Activated naive CD4-positive, alpha-beta T cell treated with anti-CD3 and anti-CD28 coated beads, Interleukin-2, amount 50 U/mL, for 16 hours (primary cell): Measurements from ENCODE around the gene PRSS12.
"Not testable (repeated sequence)": the region's sequence is repeated elsewhere in the genome, so short reads cannot be mapped to it uniquely, and the experiment has no call there.

Experiments
- DNase-seq: peaks from one replicate; pipeline ENCODE4 v3.0.0-alpha.2; 2020

PRSS12 gene

DNA sequence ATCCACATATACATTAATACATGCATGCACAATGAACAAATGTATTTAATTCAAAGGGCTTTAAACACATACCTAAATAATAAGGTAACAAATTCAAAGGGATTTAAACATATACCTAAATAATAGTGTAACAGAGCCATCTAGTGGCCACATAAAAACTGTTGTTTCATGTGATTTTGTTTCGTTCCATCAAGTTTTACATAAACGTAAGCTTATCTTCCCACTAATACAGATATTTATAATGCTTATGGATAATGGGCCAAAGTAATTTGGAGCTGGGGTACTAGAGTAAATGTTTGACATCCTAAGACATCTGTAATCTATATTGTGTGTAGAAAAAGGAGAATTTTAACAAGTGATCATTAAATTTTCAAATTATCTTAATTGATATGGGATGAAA lies 82.3 kb downstream of the PRSS12 start:
- DNase-seq = no peak

DNA sequence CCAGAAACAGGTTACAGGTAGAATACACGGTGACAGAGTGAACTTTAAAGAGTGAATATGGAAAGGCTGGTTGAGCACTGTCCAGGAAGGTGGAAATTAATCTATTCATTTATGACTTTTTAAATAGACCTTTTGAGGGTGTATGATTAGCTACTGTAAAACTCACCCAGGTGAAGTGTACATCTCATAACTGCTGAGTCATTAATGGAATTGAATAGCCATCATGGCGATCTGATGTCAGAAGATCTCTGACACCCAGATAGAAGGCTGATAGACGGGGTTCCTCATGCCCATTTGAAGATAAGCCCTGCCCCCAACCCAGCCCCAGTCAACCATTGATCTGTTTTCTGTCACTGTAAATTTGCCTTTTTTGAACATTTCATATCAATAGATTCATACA lies 84.0 kb downstream of the PRSS12 start:
- DNase-seq = no peak

DNA sequence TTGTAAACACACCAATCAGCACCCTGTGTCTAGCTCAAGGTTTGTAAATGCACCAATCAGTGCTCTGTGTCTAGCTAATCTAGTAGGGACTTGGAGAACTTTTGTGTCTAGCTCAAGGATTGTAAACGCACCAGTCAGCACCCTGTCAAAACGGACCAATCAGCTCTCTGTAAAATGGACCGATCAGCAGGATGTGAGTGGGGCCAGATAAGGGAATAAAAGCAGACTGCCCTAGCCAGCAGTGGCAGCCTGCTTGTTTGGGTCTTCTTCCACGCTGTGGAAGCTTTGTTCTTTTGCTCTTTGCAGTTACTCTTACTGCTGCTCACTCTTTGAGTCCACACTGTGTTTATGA lies 86.7 kb downstream of the PRSS12 start:
- DNase-seq = not testable (repeated sequence)

DNA sequence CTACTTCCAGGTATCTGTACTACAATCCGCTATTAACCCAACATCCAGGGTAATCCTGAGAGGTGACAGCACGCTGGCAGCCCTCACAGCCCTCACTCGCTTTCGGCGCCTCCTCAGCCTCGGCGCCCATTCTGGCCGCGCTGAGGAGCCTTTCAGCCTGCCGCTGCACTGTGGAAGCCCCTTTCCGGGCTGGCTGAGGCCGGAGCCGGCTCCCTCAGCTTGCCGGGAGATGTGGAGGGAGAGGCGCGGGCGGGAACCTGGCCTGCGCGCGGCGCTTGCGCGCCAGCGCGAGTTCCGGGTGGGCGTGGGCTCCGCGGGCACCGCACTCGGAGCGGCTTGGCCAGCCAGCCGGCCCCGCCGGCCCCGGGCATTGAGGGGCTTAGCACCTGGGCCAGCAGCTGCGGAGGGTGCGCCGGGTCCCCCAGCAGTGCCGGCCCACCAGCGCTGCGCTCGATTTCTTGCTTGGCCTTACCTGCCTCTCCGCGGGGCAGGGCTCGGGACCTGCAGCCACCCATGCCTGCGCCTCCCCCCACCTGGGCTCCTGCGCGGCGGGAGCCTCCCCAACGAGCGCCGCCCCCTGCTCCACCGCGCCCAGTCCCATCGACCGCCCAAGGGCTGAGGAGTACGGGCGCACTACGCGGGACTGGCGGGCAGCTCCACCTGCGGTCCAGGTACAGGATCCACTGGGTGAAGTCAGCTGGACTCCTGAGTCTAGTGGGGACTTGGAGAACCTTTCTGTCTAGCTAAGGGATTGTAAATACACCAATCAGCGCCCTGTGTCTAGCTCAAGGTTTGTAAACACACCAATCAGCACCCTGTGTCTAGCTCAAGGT lies 87.3 kb downstream of the PRSS12 start:
- peak; percentile 29 for DNase-seq

DNA sequence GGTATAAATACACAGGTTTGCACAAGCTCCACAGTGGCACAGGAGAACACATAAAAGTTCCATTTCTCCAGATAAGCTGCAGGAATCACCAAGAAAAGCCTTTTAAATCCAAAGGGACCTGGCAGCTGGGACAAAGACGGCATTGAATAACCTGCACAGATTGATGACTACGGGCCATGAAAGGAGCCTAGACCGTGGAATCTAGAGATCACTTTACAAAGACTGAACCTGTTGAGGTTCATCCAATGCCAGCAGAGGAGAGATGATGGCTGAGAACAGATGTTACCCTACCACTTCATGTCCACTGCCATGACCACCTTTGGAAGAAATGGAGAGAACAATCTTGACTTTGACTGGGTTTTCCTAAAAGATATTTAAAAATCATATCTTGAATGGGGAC lies 88.7 kb downstream of the PRSS12 start:
- no peak for DNase-seq

DNA sequence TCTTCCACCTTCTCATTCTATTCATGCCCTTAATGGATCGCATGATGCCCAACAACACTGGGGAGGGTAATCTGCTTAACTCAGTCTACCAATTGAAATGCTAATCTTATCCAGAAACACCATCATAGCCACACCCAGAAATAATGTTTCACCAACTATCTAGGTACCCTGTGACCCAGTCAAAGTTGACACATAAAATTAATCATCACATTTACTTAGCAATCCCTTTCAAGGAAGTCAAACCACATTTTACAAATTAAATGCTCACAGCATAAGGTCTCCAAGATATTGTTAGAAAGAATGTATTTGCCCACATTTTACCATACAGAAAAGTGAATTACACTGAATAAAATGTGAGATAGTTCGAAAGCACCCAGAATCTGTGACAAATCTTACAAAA lies 92.5 kb downstream of the PRSS12 start:
- DNase-seq = no peak

DNA sequence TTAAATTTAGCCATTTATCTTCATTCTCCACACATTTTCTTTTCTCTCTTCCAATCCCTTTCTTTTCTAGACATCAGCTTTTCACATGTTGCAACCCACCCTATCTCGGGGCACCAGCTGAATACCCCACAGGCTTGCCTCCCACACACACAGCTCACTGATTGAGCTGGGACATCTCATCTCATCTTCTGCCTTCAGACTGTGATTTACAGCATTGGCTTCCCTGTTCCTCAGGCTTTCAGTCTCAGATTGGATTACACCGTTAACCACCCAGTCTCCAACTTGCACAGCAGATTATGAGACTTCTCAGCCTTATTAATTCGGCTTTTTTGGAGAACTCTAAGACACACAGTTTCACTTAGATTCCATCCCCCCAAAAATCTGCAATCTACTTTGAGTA lies 93.7 kb downstream of the PRSS12 start:
- DNase-seq = no peak

DNA sequence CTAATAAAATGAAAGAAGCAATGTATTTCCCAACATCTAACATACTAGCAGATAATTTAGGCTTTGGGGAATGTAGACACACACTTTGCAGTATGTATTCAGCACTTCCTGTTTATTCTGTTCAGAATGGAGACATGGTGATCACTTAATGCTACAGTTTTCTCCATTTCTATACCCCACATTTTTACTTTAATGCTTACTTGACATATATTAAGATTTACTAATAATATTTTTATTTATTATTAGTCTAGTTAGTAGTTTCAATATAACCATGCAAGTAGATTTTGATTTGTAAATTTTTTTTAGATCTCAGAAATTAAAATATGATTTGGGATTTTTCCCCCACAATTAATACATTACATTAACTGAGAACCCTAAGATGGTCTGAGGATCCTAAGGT lies 98.4 kb downstream of the PRSS12 start:
- no peak for DNase-seq

DNA sequence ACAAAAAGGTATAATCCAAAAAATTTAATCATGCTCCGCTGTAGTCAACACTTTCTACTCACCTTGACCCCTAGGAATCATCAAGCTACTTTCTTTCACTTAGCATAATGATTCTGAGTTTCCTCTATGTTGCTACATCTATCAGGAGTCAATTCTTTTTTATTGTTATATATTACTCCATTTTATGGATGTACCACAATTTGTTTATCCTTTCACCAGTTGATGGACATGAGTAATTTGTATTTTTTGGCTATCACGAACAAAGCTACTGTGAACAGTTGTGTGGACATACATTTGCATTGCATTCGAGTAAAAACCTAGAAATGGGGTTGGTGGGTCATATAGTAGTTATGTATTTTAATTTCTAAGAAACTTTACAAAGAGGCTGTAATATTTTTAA lies 102.9 kb downstream of the PRSS12 start:
- no peak for DNase-seq

DNA sequence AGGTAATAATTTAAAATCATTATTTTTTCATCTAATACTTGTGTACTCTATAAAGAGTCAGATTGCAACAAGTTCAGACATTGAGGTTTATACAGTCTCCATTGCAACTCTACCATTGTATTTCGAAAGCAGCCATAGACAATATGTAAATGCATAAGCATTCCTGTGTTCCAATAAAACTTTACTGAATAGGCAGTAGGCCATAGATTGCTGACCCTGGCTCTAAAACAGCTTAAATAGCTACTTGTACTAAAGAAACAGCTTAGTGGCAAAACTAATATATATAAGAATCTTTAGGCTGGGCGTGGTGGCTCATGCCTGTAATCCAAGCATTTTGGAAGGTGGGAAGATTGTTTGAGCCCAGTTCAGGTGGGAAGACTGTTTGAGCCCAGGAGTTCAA lies 115.3 kb downstream of the PRSS12 start:
- DNase-seq = no peak

DNA sequence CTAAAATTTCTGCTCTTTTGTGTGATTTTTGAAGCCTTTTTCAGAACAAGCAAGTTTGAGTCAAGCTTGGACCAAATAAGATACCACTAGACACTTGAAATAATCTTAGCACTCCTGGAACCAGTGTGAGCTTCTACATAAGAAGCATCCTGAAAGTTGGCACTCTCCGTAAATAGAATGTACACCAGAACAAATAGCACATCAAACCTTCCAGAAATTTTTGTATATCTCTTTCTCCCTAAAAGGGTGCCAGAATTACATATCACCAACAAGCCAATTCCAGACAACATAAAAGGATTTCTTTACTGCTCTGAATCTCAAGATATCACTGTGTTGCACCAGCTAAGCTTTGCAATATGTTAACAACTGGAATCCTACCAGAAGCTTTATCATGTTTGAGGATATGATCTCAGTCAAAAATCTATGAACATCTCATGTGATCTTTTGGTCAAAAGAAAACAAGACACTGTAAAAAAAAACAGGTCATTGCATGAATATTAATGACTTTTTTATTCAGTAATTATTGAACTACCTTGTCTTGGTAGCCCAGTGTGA lies 117.2 kb downstream of the PRSS12 start:
- no peak for DNase-seq
